Mesenchymal stem cell (in vitro differentiated cells and primary cell): Measurements from ENCODE around the gene SLC46A3.

Experiments used
- DNase-seq: peaks from one replicate; pipeline ENCODE4 v3.0.0-alpha.2; 2013
- H2AFZ ChIP-seq: one replicate; pipeline ENCODE4 v1.6.1; 2013; ENCODE audit warnings: low read depth, mild to moderate bottlenecking, control low read depth, inconsistent platforms, low read length, moderate library complexity
- H2AK5ac ChIP-seq: 2 replicates; pipeline ENCODE4 v1.6.1; 2013; ENCODE audit warnings: low read length, moderate library complexity, mild to moderate bottlenecking, inconsistent platforms; ENCODE audit not compliant: severe bottlenecking
- H2BK120ac ChIP-seq: one replicate; pipeline ENCODE4 v1.6.1; 2013; ENCODE audit warnings: low read depth, mild to moderate bottlenecking, inconsistent platforms, low read length, moderate library complexity
- H2BK12ac ChIP-seq, 2 experiments: one replicate each; pipeline ENCODE4 v1.6.1; 2013; ENCODE audit warnings: inconsistent platforms in 2 of 2, low read length in 2 of 2, mild to moderate bottlenecking in 2 of 2, moderate library complexity in 2 of 2, control low read depth in 1 of 2
- H2BK15ac ChIP-seq: one replicate; pipeline ENCODE4 v1.6.1; 2013; ENCODE audit warnings: mild to moderate bottlenecking, low read depth, inconsistent platforms; ENCODE audit not compliant: poor library complexity, severe bottlenecking
- H2BK5ac ChIP-seq: 2 replicates; pipeline ENCODE4 v1.6.1; 2013; ENCODE audit warnings: low read depth, mild to moderate bottlenecking, low read length, control low read depth, inconsistent platforms; ENCODE audit not compliant: poor library complexity, severe bottlenecking
- H3K14ac ChIP-seq, 2 experiments: one replicate each; pipeline ENCODE4 v1.6.1; 2013; ENCODE audit warnings: inconsistent platforms in 2 of 2, low read length in 2 of 2, control low read depth in 1 of 2, mild to moderate bottlenecking in 1 of 2, moderate library complexity in 1 of 2
- H3K18ac ChIP-seq, 2 experiments: one replicate each; pipeline ENCODE4 v1.6.1; 2013; ENCODE audit warnings: inconsistent platforms in 2 of 2, low read length in 2 of 2, control low read depth in 1 of 2, low read depth in 1 of 2, mild to moderate bottlenecking in 1 of 2
- H3K23ac ChIP-seq, 2 experiments: one replicate each; pipeline ENCODE4 v1.6.1; 2013; ENCODE audit warnings: inconsistent platforms in 2 of 2, low read length in 2 of 2, mild to moderate bottlenecking in 2 of 2, moderate library complexity in 2 of 2, control low read depth in 1 of 2
- H3K27ac ChIP-seq: 2 replicates; pipeline ENCODE4 v1.5.1; 2013; ENCODE audit warnings: mild to moderate bottlenecking, moderate library complexity, low read length, control low read depth, inconsistent platforms; ENCODE audit not compliant: poor library complexity, severe bottlenecking
- H3K27me3 ChIP-seq, 2 experiments: 2 replicates each; pipeline versions ENCODE4 v1.6.1 to v1.7.0; 2013; ENCODE audit warnings: low read length in 2 of 2, mild to moderate bottlenecking in 2 of 2, moderate library complexity in 2 of 2, control low read depth in 1 of 2, inconsistent platforms in 1 of 2; ENCODE audit not compliant: control insufficient read depth in 1 of 2, insufficient read depth in 1 of 2
- H3K36me3 ChIP-seq, 2 experiments: 2 replicates each; pipeline versions ENCODE4 v1.6.1 to v1.7.0; 2013; ENCODE audit warnings: low read length in 2 of 2, control low read depth in 1 of 2, inconsistent platforms in 1 of 2, low read depth in 1 of 2, mild to moderate bottlenecking in 1 of 2; ENCODE audit not compliant: insufficient read depth in 2 of 2, control insufficient read depth in 1 of 2
- H3K4ac ChIP-seq, 2 experiments: one replicate each; pipeline ENCODE4 v1.6.1; 2013; ENCODE audit warnings: inconsistent platforms in 2 of 2, low read length in 2 of 2, mild to moderate bottlenecking in 2 of 2, moderate library complexity in 2 of 2, control low read depth in 1 of 2, low read depth in 1 of 2
- H3K4me1 ChIP-seq: 2 replicates; pipeline ENCODE4 v1.6.1; 2013; ENCODE audit warnings: low read depth, low read length, control low read depth; ENCODE audit not compliant: control insufficient read depth, insufficient read depth
- H3K4me2 ChIP-seq: 2 replicates; pipeline ENCODE4 v1.6.1; 2013; ENCODE audit warnings: low read length, mild to moderate bottlenecking, inconsistent platforms; ENCODE audit not compliant: poor library complexity, severe bottlenecking
- H3K4me3 ChIP-seq, 2 experiments: 2 replicates each; pipeline versions ENCODE4 v1.5.1 to v1.7.0; 2013; ENCODE audit warnings: low read length in 2 of 2, mild to moderate bottlenecking in 2 of 2, control low read depth in 1 of 2, low read depth in 1 of 2; ENCODE audit not compliant: insufficient read depth in 1 of 2
- H3K79me1 ChIP-seq: replicated peaks from 2 replicates; pipeline ENCODE4 v1.6.1; 2013; ENCODE audit warnings: mild to moderate bottlenecking, control low read depth, low read length, inconsistent platforms; ENCODE audit not compliant: poor library complexity, severe bottlenecking
- H3K9ac ChIP-seq: 2 replicates; pipeline ENCODE4 v1.7.0; 2013; ENCODE audit warnings: mild to moderate bottlenecking, low read length, moderate library complexity
- H3K9me3 ChIP-seq: 2 replicates; pipeline ENCODE4 v1.7.0; 2013; ENCODE audit warnings: mild to moderate bottlenecking, low read length; ENCODE audit not compliant: control insufficient read depth
- H4K8ac ChIP-seq: one replicate; pipeline ENCODE4 v1.6.1; 2013; ENCODE audit warnings: inconsistent platforms, mild to moderate bottlenecking, low read length, moderate library complexity
- H4K91ac ChIP-seq: one replicate; pipeline ENCODE4 v1.6.1; 2013; ENCODE audit warnings: mild to moderate bottlenecking, low read length, inconsistent platforms
- WGBS: methylation state at CpG from one replicate; pipeline ENCODE4 v1.1.7; 2013; ENCODE audit warnings: mixed read lengths; 5-methylcytosine and 5-hydroxymethylcytosine counted together

Gene SLC46A3

DNA sequence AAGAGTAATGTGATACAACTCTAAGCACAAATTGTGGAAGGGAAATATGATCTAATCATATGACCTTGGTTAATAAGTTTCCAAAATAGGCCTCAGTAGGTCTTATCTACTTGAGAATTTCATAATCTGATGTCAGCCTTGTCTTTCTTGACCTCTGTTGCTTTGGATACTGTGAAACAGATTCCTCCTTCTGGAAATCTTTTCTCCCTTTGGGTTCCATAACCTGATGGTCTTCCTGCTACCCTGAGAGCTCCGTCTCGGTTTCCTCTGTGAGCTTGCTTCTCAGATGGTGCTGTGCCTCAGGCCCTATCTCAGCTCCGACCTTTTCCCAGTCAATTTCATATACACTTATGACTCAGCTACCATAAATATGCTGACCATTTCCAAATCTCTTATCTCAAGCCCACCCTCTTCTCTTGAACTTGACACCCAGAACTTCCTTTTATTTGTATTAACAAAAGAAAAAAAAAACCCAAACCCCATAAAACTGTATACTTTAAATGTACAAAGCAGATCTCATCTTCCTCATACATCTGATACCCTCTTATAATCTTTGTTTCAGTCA lies 6.4 kb upstream of the SLC46A3 start:
- no peak overlapping the region for H3K4ac ChIP-seq
- H3K18ac ChIP-seq = no peak overlapping the region
- no peak for DNase-seq
- H3K27me3 ChIP-seq = no peaks in the 10 kb centered on the region
- H3K4me1 ChIP-seq = no peaks in the 10 kb centered on the region
- H3K36me3 ChIP-seq = no peaks in the 10 kb centered on the region
- H2AK5ac ChIP-seq = no peak overlapping the region
- H2BK5ac ChIP-seq = no peak overlapping the region
- H4K91ac ChIP-seq = no peak overlapping the region
- no peaks in the 10 kb centered on the region for H3K9me3 ChIP-seq
- WGBS = 77% methylated on average over 3 of the region's 3 CpGs
- H3K27ac ChIP-seq = no peak overlapping the region
- H3K4me3 ChIP-seq = no peak overlapping the region
- H3K23ac ChIP-seq = no peak overlapping the region
- H2BK120ac ChIP-seq = no peak overlapping the region
- no peak overlapping the region for H3K4me2 ChIP-seq
- H2BK15ac ChIP-seq = no peak overlapping the region
- no peak overlapping the region for H2AFZ ChIP-seq
- H3K9ac ChIP-seq = no peak overlapping the region
- H3K14ac ChIP-seq = no peak overlapping the region
- H4K8ac ChIP-seq = no peak overlapping the region
- H2BK12ac ChIP-seq = no peak overlapping the region
- H3K79me1 ChIP-seq = no peaks in the 10 kb centered on the region

DNA sequence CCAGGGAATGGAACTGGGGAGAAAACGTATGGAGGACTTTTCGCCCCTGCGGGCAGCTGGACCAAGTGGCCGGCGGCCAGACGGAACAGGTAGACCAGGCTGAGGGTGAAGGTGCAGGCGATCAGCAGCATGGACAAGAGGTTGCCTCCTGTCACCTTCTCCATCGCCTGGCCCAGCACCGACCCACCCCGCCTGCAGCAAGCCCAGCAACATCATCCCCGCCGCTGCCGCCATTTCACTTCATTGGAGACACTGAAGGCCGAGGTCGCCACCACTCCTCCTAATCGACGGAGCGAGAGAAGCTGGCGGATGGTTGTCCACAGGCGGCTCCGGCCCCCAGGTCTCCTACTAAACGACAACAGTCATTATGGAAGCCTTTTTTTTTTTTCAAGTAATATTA lies 5.0 kb upstream of the SLC46A3 start:
- H3K9me3 ChIP-seq = no peaks in the 10 kb centered on the region
- no peak overlapping the region for H3K4ac ChIP-seq
- no peak overlapping the region for H3K23ac ChIP-seq
- no peak for DNase-seq
- H3K36me3 ChIP-seq = no peaks in the 10 kb centered on the region
- no peaks in the 10 kb centered on the region for H3K79me1 ChIP-seq
- H3K27ac ChIP-seq = no peak overlapping the region
- H2AFZ ChIP-seq = no peak overlapping the region
- H3K4me2 ChIP-seq = no peak overlapping the region
- H2AK5ac ChIP-seq = no peak overlapping the region
- no peak overlapping the region for H4K8ac ChIP-seq
- WGBS = 94% methylated on average over 19 of the region's 22 CpGs
- H3K4me3 ChIP-seq = no peak overlapping the region
- no peak overlapping the region for H3K18ac ChIP-seq
- no peak overlapping the region for H2BK120ac ChIP-seq
- peaks cover 2% of the 10 kb centered on the region for H3K4me1 ChIP-seq
- H4K91ac ChIP-seq = peak overlapping the region; percentile 56
- no peaks in the 10 kb centered on the region for H3K27me3 ChIP-seq
- H2BK5ac ChIP-seq = no peak overlapping the region
- H3K14ac ChIP-seq = no peak overlapping the region
- no peak overlapping the region for H3K9ac ChIP-seq
- no peak overlapping the region for H2BK15ac ChIP-seq
- H2BK12ac ChIP-seq = peak overlapping the region in 1 of 2 experiments; percentile 15

DNA sequence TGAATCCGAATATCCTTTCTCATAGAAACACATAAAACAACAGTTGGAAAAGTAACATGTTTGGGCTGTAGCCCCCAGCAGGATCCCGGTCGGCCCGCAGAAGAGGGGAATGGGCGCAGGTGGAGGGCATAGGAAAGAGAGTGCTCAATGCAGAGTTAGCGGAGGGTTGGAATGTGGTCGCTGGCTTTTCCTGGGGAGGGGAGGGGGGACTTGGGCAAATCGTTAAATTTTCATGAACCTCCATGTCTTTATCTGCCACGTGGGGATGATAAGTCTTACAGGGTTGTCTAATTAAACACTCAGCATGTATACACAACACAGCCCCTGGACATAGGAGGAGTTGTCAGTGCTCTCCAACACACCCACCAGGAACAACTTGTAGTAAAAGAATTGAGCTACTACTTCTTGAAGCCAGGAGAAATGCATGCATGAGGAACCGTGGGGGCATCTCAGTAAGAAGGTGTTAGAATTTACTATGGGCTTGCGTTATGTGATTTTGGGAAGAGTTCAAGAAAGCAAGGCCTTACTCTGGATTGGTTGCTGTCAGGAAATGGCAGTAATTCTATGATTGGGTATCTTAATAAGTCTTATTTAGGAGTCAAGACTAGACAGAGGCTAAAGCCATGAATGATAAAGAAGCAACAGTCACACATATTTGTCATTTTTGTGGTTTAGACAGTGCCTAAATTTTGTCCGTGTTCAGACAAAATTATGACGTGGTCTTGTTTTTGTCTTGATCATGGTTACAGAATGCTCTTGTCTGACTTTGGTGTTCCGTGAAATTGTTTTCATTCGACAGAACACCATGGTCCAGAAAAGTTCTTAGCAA lies 671 bp upstream of the SLC46A3 start:
- H2BK5ac ChIP-seq = peak overlapping the region; percentile 22
- no peaks in the 10 kb centered on the region for H3K27me3 ChIP-seq
- peak overlapping the region in 1 of 2 experiments; percentile 19 for H3K4ac ChIP-seq
- H3K36me3 ChIP-seq = no peaks in the 10 kb centered on the region
- no peaks in the 10 kb centered on the region for H3K9me3 ChIP-seq
- peak overlapping the region; percentile 70 for H3K9ac ChIP-seq
- H2BK120ac ChIP-seq = no peak overlapping the region
- H3K14ac ChIP-seq = no peak overlapping the region
- peak overlapping the region; percentile 58 to 76 for H3K18ac ChIP-seq
- peak overlapping the region; percentile 54 for H2AFZ ChIP-seq
- H2BK15ac ChIP-seq = no peak overlapping the region
- H3K79me1 ChIP-seq = peaks cover 2% of the 10 kb centered on the region
- H3K23ac ChIP-seq = no peak overlapping the region
- H3K4me2 ChIP-seq = peak overlapping the region; percentile 81
- peaks cover 4% of the 10 kb centered on the region for H3K4me1 ChIP-seq
- peak overlapping the region; percentile 89 for H4K8ac ChIP-seq
- 16% methylated on average over 10 of the region's 15 CpGs for WGBS
- H2AK5ac ChIP-seq = no peak overlapping the region
- H3K4me3 ChIP-seq = peak overlapping the region; percentile 51 to 88
- no peak overlapping the region for H4K91ac ChIP-seq
- peak overlapping the region in 1 of 2 experiments; percentile 17 for H2BK12ac ChIP-seq
- peak overlapping the region; percentile 73 for H3K27ac ChIP-seq
- DNase-seq = peak; percentile 83

DNA sequence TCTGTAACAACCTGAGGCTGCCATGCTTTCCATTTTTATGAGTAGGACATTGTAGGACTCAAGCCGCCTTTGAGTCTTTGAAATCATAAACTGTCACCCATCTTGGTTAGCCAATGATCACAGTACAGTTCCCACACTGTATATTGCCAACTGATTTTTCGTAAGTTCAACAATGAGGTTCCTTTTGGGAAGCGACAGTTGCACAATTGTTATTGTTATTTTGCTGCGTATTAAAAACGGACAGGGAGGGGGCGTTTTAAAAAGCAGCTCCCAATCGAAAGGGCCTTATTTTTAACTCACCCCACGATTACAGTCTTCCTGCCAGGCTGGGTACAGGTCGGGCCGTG lies 601 bp downstream of the SLC46A3 start:
- DNase-seq = peak; percentile 59
- Histone ChIP-seq H3K27me3 (no peaks in the 10 kb centered on the region), H2BK5ac (peak overlapping the region; percentile 46), H3K36me3 (no peaks in the 10 kb centered on the region), H3K4me1 (peaks cover 4% of the 10 kb centered on the region), H3K9me3 (no peaks in the 10 kb centered on the region), H2AK5ac (no peak overlapping the region), H3K9ac (peak overlapping the region; percentile 91), H3K4me3 (peak overlapping the region; percentile 76 to 88), H3K27ac (peak overlapping the region; percentile 82), H3K14ac (peak overlapping the region in 1 of 2 experiments; percentile 86), H4K91ac (peak overlapping the region; percentile 90), H2AFZ (peak overlapping the region; percentile 94), H4K8ac (peak overlapping the region; percentile 95), H3K4ac (peak overlapping the region; percentile 72 to 81), H2BK15ac (no peak overlapping the region), H3K18ac (peak overlapping the region; percentile 79 to 89), H3K4me2 (peak overlapping the region; percentile 93), H2BK12ac (peak overlapping the region in 1 of 2 experiments; percentile 65), H2BK120ac (peak overlapping the region; percentile 49), H3K23ac (no peak overlapping the region), H3K79me1 (peaks cover 2% of the 10 kb centered on the region)
- 16% methylated on average over 9 of the region's 10 CpGs for WGBS
